HG02759 (cell line): Measurements from ENCODE around the gene GAD1.

ENCODE experiments used
- ATAC-seq: cut with Tn5 transposase; IDR thresholded peaks from one replicate; pipeline ENCODE4 v1.9.1; 2021; ENCODE audit warnings: mild to moderate bottlenecking, moderate library complexity; ENCODE audit not compliant: unreplicated experiment

GAD1 gene

DNA sequence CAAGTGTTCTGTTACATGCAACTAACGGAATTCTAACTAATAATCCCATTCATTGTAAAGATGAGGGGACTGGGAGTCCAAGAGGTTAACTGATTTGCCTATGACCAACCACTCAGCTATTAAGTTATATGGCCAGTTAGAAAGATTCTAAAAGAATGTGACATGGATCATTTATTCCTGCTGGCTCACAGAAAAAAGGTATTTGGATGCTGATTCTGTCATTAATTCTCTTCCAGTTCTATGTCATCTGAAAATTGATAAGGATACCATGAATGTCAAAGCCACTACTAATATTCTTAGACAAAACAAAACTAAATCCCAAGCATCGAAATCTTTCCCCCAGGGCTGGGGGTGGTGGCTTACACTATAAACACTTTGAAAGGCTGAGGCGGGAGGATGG is 71.2 kb downstream of the GAD1 start:
- no peak for ATAC-seq

DNA sequence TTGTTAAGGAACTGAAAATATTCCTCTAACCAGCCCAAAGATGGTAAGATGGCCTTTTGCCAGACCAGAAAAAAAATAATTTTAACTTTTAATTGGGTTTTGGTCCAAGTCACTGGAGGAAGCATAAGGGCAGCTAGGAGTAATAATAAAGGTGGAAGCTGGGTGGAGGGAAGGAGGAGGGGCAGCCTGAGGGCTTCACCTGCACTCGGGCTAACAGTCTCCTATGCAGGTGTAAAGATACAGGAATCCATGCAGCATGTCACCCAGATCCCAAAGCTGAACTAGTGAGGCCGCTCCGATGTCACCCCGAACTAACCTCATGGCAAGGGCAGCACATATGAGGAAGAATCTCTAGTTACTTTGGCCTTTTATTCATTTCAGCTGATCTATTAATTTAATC is 75.2 kb downstream of the GAD1 start:
- ATAC-seq: no peak

DNA sequence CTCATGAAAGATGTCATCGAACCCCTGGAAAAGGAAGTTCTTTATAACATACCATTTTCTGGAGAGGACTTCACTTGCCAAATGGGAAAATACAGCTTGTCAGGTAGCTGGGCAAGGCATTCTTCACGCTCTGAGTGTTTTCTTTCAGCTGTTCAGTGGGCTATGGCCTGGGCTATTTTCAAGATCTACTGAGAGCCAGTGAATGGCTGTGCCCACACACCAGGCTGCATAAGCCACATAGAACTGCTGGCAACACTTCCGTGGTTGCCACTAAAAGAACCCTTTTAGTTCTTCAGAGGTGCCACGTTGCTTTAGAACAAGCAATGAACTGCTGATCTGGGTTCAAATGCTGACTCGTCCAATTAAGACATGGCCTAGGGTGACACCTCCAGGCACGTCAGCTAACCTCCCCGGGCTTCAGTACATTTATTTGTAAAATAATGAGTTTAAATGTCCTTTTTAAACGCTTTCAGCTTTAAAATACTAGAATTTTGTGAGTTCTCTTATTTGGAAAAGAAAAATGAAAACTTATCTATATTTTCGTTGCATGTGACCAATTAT is 75.8 kb downstream of the GAD1 start:
- no peak for ATAC-seq

DNA sequence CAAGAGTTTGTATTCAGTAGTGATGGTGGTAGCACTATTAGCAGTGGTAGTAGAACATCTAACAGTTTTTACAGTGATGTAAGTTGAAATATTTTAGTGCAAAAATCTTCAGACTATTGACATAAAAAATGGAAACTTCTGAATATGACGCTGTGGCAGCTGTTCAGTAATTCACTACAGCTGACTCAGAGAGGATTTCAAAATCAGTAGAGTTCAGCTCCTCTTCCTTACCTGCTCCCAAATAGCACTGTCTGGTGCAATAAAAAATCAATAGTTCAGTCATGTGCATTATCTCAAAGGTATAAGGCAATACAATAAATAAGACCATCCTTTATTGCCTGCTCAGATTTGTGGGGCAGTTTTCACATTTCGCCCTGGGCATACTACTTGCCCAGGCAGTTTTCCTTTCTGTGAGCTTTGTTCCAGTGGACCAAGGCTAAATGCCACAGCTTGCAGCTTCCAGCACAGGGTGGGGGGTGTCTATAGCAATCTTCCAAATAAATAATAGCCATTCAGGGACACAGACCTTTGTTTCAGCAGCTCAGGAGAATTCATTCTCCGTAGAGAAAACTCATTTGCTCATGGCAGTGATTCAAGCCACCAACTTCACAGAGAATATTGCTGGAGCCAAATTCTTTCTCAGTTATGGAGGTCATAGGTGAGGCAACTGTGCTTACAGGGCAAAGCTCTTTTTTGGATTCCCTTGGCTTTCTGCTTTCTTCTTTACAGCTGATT is 78.5 kb downstream of the GAD1 start:
- no peak for ATAC-seq

GRCh38 chr2:170896622-170897021 is 79.9 kb downstream of the GAD1 start:
- no peak for ATAC-seq

DNA sequence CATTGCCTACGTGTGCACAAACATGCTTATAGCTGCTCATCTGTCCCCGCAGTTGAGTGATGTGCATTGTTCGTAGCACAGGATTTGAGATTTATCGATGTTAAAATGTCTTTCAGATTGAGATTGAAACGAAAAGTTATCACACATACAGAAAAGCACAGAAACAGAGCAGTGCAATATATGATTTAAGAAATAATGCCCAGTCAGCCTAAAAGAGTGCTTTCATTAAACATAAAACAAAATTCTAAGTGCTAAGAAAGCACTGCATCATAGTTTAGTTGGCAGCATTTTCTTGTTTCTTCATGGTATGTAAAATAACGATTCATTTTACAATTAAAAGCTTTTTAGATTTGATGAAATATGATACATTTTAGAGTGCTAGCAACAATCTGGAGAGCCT is 80.4 kb downstream of the GAD1 start:
- no peak for ATAC-seq

- ATAC-seq: no peak
Measured at GRCh38 chr2:170905864-170906263, 89.2 kb downstream of the GAD1 start.
